Heart right ventricle (tissue), 16 donors: ENCODE data around the gene PPP1R15A. TPM values are rescaled to one million over a fixed set of nuclear protein-coding genes. Genes with fewer than 3 reads are reported as not detected.
"Not testable (repeated sequence)": the region's sequence is repeated elsewhere in the genome, so short reads cannot be mapped to it uniquely, and the experiment has no call there.

Experiments used
- ATAC-seq, 8 donors: fragments of 200-7000 bp; cut with Tn5 transposase; one replicate each; pipeline ENCODE4 v1.9.1; 2020; ENCODE audit warnings: mild to moderate bottlenecking in 8 of 8, moderate library complexity in 8 of 8, moderate number of reproducible peaks in 1 of 8
- DNase-seq, 2 donors: peaks; one replicate each; pipeline ENCODE4 v3.0.0-alpha.2; 2020
- H3K27ac ChIP-seq, 10 donors: fragments of 200-600 bp; sonication (generic) in 2 of 10; one replicate each; pipeline versions ENCODE4 v1.5.0 to v1.8.0; 2020 to 2022; ENCODE audit warnings: mild to moderate bottlenecking in 3 of 10
- H3K27me3 ChIP-seq, 7 donors: fragments of 200-600 bp; one replicate each; pipeline ENCODE4 v1.8.0; 2021 to 2022; ENCODE audit warnings: mild to moderate bottlenecking in 2 of 7
- H3K36me3 ChIP-seq, 9 donors: fragments of 200-600 bp; sonication (generic) in 1 of 9; one replicate each; pipeline versions ENCODE4 v1.5.0 to v1.8.0; 2020 to 2022; ENCODE audit warnings: mild to moderate bottlenecking in 2 of 9
- H3K4me1 ChIP-seq, 9 donors: fragments of 200-600 bp; sonication (generic) in 1 of 9; one replicate each; pipeline versions ENCODE4 v1.5.0 to v1.8.0; 2020 to 2022; ENCODE audit warnings: mild to moderate bottlenecking in 4 of 9
- H3K4me3 ChIP-seq, 10 donors: fragments of 200-600 bp; sonication (generic) in 2 of 10; one replicate each; pipeline versions ENCODE4 v1.5.0 to v1.8.0; 2020 to 2022; ENCODE audit warnings: mild to moderate bottlenecking in 7 of 10, moderate library complexity in 2 of 10
- H3K9me3 ChIP-seq, 11 donors: fragments of 200-600 bp in 10 of 11; sonication (generic) in 2 of 11; one replicate each; pipeline versions ENCODE4 v1.5.0 to v1.8.0; 2013 to 2022; ENCODE audit warnings: mild to moderate bottlenecking in 2 of 11, control low read depth in 1 of 11, moderate library complexity in 1 of 11
- WGBS, 2 donors: extraction: QIAGEN DNeasy Blood & Tissue Kit; methylation state at CpG; one replicate each; pipeline ENCODE4 v1.1.7; 2013; ENCODE audit warnings: inconsistent platforms in 1 of 2; 5-methylcytosine and 5-hydroxymethylcytosine counted together
- intact Hi-C, 10 donors: fragments of 100-400 bp; cut with DNase I; formaldehyde crosslinking; loops; one replicate each; pipeline versions ENCODE4 v1.11.1 to v1.14.2; 2022
- polyA plus RNA-seq, 2 donors: library from polyadenylated mRNA; stranded (reverse); fragments of 200-250 nt; gene quantifications; one replicate each; pipeline ENCODE4 v1.2.3, GENCODE V29; 2013
- total RNA-seq, 10 donors: library from RNA; stranded (reverse); fragmentation: NEBNext Ultra II Directional in 3 of 10; extraction: Animal tissue kit (Norgen Biotek cat#: 25700) in 3 of 10; gene quantifications; one replicate each; pipeline versions ENCODE4 v1.2.1 to v1.2.4, GENCODE V29; 2021 to 2023
- TF ChIP-seq, protein P1 (sequence below), 9 donors: fragments of 200-600 bp; sonication (generic) in 2 of 9; IDR thresholded peaks; one replicate each; pipeline versions ENCODE4 v1.5.0 to v1.8.0; 2021 to 2022; ENCODE audit warnings: antibody characterized with exemption in 9 of 9, mild to moderate bottlenecking in 5 of 9, moderate library complexity in 1 of 9
- donor health status: Arrhythmogenic right ventricular cardiomyopathy.
- donor health status: ischemic (EF 13 %, LVEDD 7.1; RV severe dilation, severe dysfunction).
- donor health status: healthy with polysubstance abuse.
- donor health status: DM: no; HTN: yes; CAD: no.
- donor health status: DM: no; HTN: no; CAD: no.
- donor health status: ischemic (EF 25% LVEDD 6.9; RV normal size, moderate dysfunction).
- donor health status: ischemic (EF 25% LVEDD 5.7; RV mildly dilated, moderate dysfunction).
- donor health status: healthy.
- donor health status: DM: yes; HTN: yes; CAD: no.
- donor health status: Ischemic cardiomyopathy.
- donor health status: ischemic (EF 35%, LVEDD 5.7; RV mildly dilated, moderate dysfunction).
- donor health status: nonischemic (EF 11% LVEDD 7.7; RV severe dilation, severe dysfunction).
- donor health status: DM: yes; HTN: yes; CAD: no.
- donor health status: PGD.
- donor health status: ischemic (EF 29% LVEDD 5.4; RV normal size, mild dysfunction).
- donor health status: nonischemic (EF 23%, LVEDD 6.1; RV moderate dilation, normal function).

The PPP1R15A gene
- total and polyA plus RNA-seq, 12 donors = 55.4 to 192 (median 73.7) TPM

- DNase-seq (no peak), ATAC-seq (no peak)
- peaks cover 0 to 3% (median 0%) of the 10 kb centered on the region in 11 donors for H3K9me3 ChIP-seq
- peaks cover 4 to 66% (median 55%) of the 10 kb centered on the region in 9 donors for H3K4me1 ChIP-seq
- TF ChIP-seq, protein P1, sequence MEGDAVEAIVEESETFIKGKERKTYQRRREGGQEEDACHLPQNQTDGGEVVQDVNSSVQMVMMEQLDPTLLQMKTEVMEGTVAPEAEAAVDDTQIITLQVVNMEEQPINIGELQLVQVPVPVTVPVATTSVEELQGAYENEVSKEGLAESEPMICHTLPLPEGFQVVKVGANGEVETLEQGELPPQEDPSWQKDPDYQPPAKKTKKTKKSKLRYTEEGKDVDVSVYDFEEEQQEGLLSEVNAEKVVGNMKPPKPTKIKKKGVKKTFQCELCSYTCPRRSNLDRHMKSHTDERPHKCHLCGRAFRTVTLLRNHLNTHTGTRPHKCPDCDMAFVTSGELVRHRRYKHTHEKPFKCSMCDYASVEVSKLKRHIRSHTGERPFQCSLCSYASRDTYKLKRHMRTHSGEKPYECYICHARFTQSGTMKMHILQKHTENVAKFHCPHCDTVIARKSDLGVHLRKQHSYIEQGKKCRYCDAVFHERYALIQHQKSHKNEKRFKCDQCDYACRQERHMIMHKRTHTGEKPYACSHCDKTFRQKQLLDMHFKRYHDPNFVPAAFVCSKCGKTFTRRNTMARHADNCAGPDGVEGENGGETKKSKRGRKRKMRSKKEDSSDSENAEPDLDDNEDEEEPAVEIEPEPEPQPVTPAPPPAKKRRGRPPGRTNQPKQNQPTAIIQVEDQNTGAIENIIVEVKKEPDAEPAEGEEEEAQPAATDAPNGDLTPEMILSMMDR (IDR thresholded peaks at IDR 0.05) = no peak
- H3K27ac ChIP-seq = peak overlapping the region; percentile 35 to 100 (median 100)
- intact Hi-C loops = loop anchor here in 3 of 10 donors (2.0 to 10.0 kb wide), 3 partner anchors 16 to 88 kb away; partner anchors contain the start of gene FTL (in 3 of the 3)
- 84 to 85% methylated on average over 13 of the region's 13 CpGs for WGBS, 2 donors
- H3K4me3 ChIP-seq = no peak overlapping the region
- H3K27me3 ChIP-seq = no peaks in the 10 kb centered on the region
- peaks cover 0 to 49% (median 25%) of the 10 kb centered on the region in 9 donors for H3K36me3 ChIP-seq
Observed at GRCh38 chr19:48879025-48879637, 6.9 kb downstream of the PPP1R15A start.

DNA sequence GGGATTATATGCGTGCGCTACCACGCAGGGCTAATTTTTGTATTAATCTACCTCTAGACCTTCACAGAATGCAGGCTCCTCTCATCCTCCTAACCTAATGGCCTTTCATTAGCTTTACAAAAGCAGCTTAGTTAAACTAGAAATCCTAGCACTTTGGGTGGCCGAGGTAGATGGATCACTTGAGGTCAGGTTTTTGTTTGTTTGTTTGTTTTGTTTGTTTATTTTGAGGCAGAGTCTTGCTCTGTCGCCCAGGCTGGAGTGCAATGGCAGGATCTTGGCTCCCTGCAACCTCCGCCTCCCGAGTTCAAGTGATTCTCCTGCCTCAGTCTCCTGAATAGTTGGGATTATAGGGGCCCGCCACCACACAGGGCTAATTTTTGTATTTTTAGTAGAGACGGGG is 7.5 kb downstream of the PPP1R15A start:
- peaks cover 0 to 60% (median 52%) of the 10 kb centered on the region in 9 donors for H3K4me1 ChIP-seq
- H3K27ac ChIP-seq = peak overlapping the region in 9 of 10 donors; percentile 55 to 100 (median 100)
- 95% methylated on average over 9 of the region's 9 CpGs for WGBS, 2 donors
- not testable (repeated sequence) for H3K4me3 ChIP-seq, H3K27me3 ChIP-seq, DNase-seq, H3K9me3 ChIP-seq, ATAC-seq
- intact Hi-C loops = loop anchor here in 3 of 10 donors (2.0 to 10.0 kb wide), 3 partner anchors 15 to 88 kb away; partner anchors contain the start of gene FTL (in 3 of the 3)
- H3K36me3 ChIP-seq = peaks cover 0 to 43% (median 20%) of the 10 kb centered on the region in 9 donors

DNA sequence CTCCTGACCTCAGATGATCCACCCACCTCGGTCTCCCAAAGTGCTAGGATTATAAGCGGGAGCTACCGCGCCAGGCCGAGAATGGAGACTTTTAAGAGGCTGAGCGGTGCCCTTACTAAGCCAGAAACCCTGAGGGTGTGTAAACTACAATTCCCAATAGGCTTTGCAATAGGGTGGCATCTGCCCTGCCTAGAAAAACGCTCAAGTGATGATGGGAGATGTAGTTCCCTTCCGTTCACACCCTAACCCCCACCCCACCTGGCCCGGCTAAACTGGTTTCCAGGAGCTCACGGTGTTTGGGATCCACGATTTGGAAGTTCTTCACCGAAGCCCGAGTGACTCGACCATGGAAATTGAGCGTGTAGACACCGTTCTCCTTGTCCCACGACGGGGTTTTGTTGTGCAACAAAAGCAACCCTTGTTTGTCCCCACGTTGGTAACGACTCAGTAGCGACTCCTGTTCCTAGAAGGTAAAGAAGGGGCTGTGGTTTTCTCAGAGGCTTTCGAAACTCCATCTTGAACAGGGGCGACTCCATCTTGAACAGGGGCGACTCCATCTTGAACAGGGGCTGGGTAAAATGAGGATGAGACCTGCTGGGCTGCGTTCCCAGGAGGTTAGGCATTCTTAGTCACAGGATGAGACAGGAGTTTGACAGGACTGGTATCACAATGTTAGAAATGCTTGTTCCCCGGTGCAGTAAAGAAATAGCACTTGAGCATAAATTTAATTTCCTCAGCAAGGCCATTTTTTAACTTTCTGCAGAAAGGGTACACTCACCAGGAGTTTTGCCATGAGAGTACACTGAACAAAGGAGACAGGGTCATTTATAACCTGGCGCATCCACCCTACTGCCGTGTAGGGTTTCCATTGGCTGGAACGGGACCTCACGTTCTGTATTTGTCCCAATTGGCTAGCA is 9.8 kb downstream of the PPP1R15A start:
- peak in 3 of 8 donors; percentile 32 to 57 (median 46) for ATAC-seq
- peak overlapping the region in 1 of 10 donors; percentile 46 for H3K27ac ChIP-seq
- peaks cover 0 to 3% (median 0%) of the 10 kb centered on the region in 11 donors for H3K9me3 ChIP-seq
- 80 to 87% methylated on average over 30 of the region's 30 CpGs for WGBS, 2 donors
- TF ChIP-seq, protein P1 (IDR thresholded peaks at IDR 0.05) = no peak
- DNase-seq = no peak
- peaks cover 0 to 20% (median 0%) of the 10 kb centered on the region in 9 donors for H3K36me3 ChIP-seq
- no peaks in the 10 kb centered on the region for H3K27me3 ChIP-seq
- intact Hi-C loops = no loop called here
- no peak overlapping the region for H3K4me3 ChIP-seq
- peaks cover 0 to 37% (median 31%) of the 10 kb centered on the region in 9 donors for H3K4me1 ChIP-seq

DNA sequence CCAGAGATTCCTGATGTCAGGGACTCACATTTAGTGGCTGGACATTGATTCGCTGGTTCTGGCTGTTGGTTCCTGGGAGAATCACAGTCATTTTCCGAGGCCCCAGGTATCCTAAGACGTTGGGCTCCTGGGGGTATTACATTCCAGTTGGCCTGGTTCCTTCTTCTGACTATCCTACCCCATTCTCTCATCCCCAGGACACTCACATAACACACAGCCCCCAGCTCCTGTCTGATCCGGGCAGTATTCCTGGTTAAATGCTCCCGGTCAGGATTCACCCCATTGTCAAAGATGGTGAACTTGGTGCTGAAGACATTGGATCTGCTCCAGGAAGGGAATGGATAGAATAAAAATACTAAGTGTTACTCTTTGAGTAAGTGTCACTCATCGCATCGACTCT is 11.5 kb downstream of the PPP1R15A start:
- no peak for DNase-seq
- peaks cover 0 to 20% (median 16%) of the 10 kb centered on the region in 9 donors for H3K4me1 ChIP-seq
- no peak overlapping the region for H3K4me3 ChIP-seq
- no peak overlapping the region for H3K27ac ChIP-seq
- no peak for ATAC-seq
- TF ChIP-seq, protein P1 (IDR thresholded peaks at IDR 0.05) = no peak
- H3K27me3 ChIP-seq = no peaks in the 10 kb centered on the region
- H3K36me3 ChIP-seq = peaks cover 0 to 5% (median 0%) of the 10 kb centered on the region in 9 donors
- WGBS, 2 donors = 96% methylated on average over 7 of the region's 7 CpGs
- peaks cover 0 to 3% (median 0%) of the 10 kb centered on the region in 11 donors for H3K9me3 ChIP-seq
- intact Hi-C loops = no loop called here
